K562 (cell line): ENCODE data around the gene WDPCP. TPM values are rescaled to one million over a fixed set of nuclear protein-coding genes. Genes with fewer than 3 reads are reported as not detected.

Experiments used
- ATAC-seq: fragments of 200-7000 bp; cut with Tn5 transposase; 3 replicates; pipeline ENCODE4 v1.9.1; 2020; ENCODE audit warnings: moderate library complexity
- BruUV-seq: library from RNA; stranded (reverse); fragments of 400-500 nt; replicated peaks from 2 replicates; lab custom pipeline; 2021; lab: Mats Ljungman, UMichigan
- CTCF ChIA-PET: fragments of 300-600 bp; formaldehyde crosslinking; extraction: SDS; loops from one replicate; lab custom pipeline; 2021; ENCODE audit warnings: low intra/inter-chr PET ratio; lab: Yijun Ruan, JAX
- POLR2A ChIA-PET: fragments of 300-600, 350-650 bp; sonication (Branson Sonifier 250); formaldehyde crosslinking; extraction: SDS; loops from one replicate; lab custom pipeline; 2021; ENCODE audit warnings: antibody characterized with exemption, inconsistent platforms; lab: Yijun Ruan, JAX
- DNase-seq, 4 experiments: peaks; one replicate each; pipeline versions ENCODE4 v3.0.0 to v3.0.0-alpha.2; 2011 to 2018; ENCODE audit warnings: low spot score in 3 of 4, mixed read lengths in 3 of 4; ENCODE audit errors: extremely low read depth in 1 of 4
- FAIRE-seq: peaks from 2 replicates; lab custom pipeline; 2011; peaks lifted over from hg19 to GRCh38; lab: Jason Lieb, UNC
- H2AFZ ChIP-seq: 2 replicates; pipeline ENCODE4 v1.6.0; 2011; ENCODE audit warnings: low read depth, low read length, control low read depth, inconsistent platforms
- H3K27ac ChIP-seq: fragments of 200-600 bp; 3 replicates; pipeline ENCODE4 v1.8.0; 2011; ENCODE audit warnings: low read depth, mild to moderate bottlenecking, control low read depth, inconsistent platforms, low read length, moderate library complexity, mixed read lengths; ENCODE audit errors: extremely low read depth
- H3K27me3 ChIP-seq, 2 experiments: fragments of 300-600 bp in 1 of 2; 2 replicates in 1 of 2; 3 replicates in 1 of 2; pipeline versions ENCODE4 v1.6.0 to v1.8.0; 2011; ENCODE audit warnings: inconsistent platforms in 2 of 2, low read length in 2 of 2, mild to moderate bottlenecking in 1 of 2, mixed read lengths in 1 of 2, moderate library complexity in 1 of 2; ENCODE audit not compliant: control insufficient read depth in 2 of 2, insufficient read depth in 2 of 2
- H3K36me3 ChIP-seq: fragments of 300-600 bp; 3 replicates; pipeline ENCODE4 v1.8.0; 2011; ENCODE audit warnings: mild to moderate bottlenecking, low read length, inconsistent platforms; ENCODE audit not compliant: control insufficient read depth, insufficient read depth
- H3K4me1 ChIP-seq, 2 experiments: fragments of 200-600 bp in 1 of 2; replicated peaks in 1 of 2; 2 replicates in 1 of 2; 3 replicates in 1 of 2; pipeline versions ENCODE4 v1.5.1 to v1.8.0; 2011; ENCODE audit warnings: inconsistent platforms in 2 of 2, low read length in 2 of 2, mild to moderate bottlenecking in 1 of 2, mixed read lengths in 1 of 2, moderate library complexity in 1 of 2; ENCODE audit not compliant: control insufficient read depth in 2 of 2, insufficient read depth in 2 of 2
- H3K4me2 ChIP-seq: 2 replicates; pipeline ENCODE4 v1.6.1; 2011; ENCODE audit warnings: low read length, control low read depth, inconsistent platforms, mixed read lengths; ENCODE audit not compliant: insufficient read depth
- H3K4me3 ChIP-seq: fragments of 200-600 bp; sonication (generic), shearing (Covaris generic); 2 replicates; pipeline ENCODE4 v1.5.1; 2016; ENCODE audit warnings: control low read depth, inconsistent platforms
- H3K79me2 ChIP-seq: fragments of 200-600 bp; 3 replicates; pipeline ENCODE4 v1.8.0; 2011; ENCODE audit warnings: low read length, inconsistent platforms; ENCODE audit not compliant: control insufficient read depth, insufficient read depth
- H3K9ac ChIP-seq, 2 experiments: 2 replicates each; pipeline versions ENCODE4 v1.6.0 to v1.6.1; 2011; ENCODE audit warnings: low read depth in 2 of 2, low read length in 2 of 2, control low read depth in 1 of 2, inconsistent platforms in 1 of 2, mild to moderate bottlenecking in 1 of 2, mixed read lengths in 1 of 2; ENCODE audit not compliant: insufficient read depth in 1 of 2
- H3K9me1 ChIP-seq: one replicate; pipeline ENCODE4 v1.6.0; 2011; ENCODE audit warnings: inconsistent platforms, mild to moderate bottlenecking, low read length, moderate library complexity; ENCODE audit not compliant: control insufficient read depth, insufficient read depth
- H3K9me3 ChIP-seq: replicated peaks from 2 replicates; pipeline ENCODE4 v1.5.1; 2011; ENCODE audit warnings: low read depth, low read length, inconsistent platforms; ENCODE audit not compliant: control insufficient read depth, insufficient read depth
- H4K20me1 ChIP-seq: replicated peaks from 2 replicates; pipeline ENCODE4 v1.6.1; 2011; ENCODE audit warnings: low read length, inconsistent platforms, mixed read lengths; ENCODE audit not compliant: control insufficient read depth, insufficient read depth
- CBFA2T3 ChIP-seq: fragments of 450-650 bp; IDR thresholded peaks from 2 replicates; pipeline ENCODE4 v1.6.1; 2017
- CREB1 ChIP-seq, 2 experiments: sonication (generic) in 1 of 2; formaldehyde crosslinking in 1 of 2; IDR thresholded peaks; 2 replicates each; pipeline versions ENCODE4 v1.6.1 to v1.8.0; 2012 to 2022; ENCODE audit warnings: inconsistent platforms in 1 of 2, mild to moderate bottlenecking in 1 of 2, missing genetic modification reagents in 1 of 2, moderate library complexity in 1 of 2
- FUS ChIP-seq: fragments of 200-400 bp; formaldehyde crosslinking; optimal IDR thresholded peaks from 2 replicates; pipeline ENCODE3; 2017; ENCODE audit warnings: low read depth, low read length
- KLF13 ChIP-seq: fragments of 450-650 bp; IDR thresholded peaks from 2 replicates; pipeline ENCODE4 v1.6.1; 2016; ENCODE audit warnings: missing genetic modification characterization, low read depth, mild to moderate bottlenecking, missing compliant biosample characterization, moderate library complexity, borderline replicate concordance
- MTF1 ChIP-seq: fragments of 250-450 bp; sonication (Bioruptor Pico); IDR thresholded peaks from 2 replicates; pipeline ENCODE4 v1.9.0; 2021; ENCODE audit warnings: moderate library complexity, mild to moderate bottlenecking, inconsistent platforms, borderline replicate concordance
- NR2C1 ChIP-seq, 2 experiments: fragments of 450-650 bp; IDR thresholded peaks; 2 replicates each; pipeline ENCODE4 v1.6.1; 2017; ENCODE audit warnings: mild to moderate bottlenecking in 2 of 2, antibody characterized with exemption in 1 of 2, inconsistent platforms in 1 of 2, missing compliant biosample characterization in 1 of 2, missing genetic modification characterization in 1 of 2
- POLR2H ChIP-seq: IDR thresholded peaks from 2 replicates; pipeline ENCODE4 v1.6.1; 2016; ENCODE audit warnings: missing genetic modification characterization, low read depth, mild to moderate bottlenecking, control low read depth, missing compliant biosample characterization, moderate library complexity
- PRPF4 ChIP-seq: fragments of 200-400 bp; formaldehyde crosslinking; IDR thresholded peaks from one replicate; pipeline ENCODE4 v1.6.1; 2017; ENCODE audit warnings: low read length, low read depth, mild to moderate bottlenecking; ENCODE audit not compliant: insufficient read depth, poor library complexity, severe bottlenecking
- RBM22 ChIP-seq: fragments of 200-400 bp; formaldehyde crosslinking; IDR thresholded peaks from 2 replicates; pipeline ENCODE4 v1.6.1; 2018; ENCODE audit warnings: low read length, low read depth; ENCODE audit not compliant: poor library complexity, severe bottlenecking
- SIN3B ChIP-seq: fragments of 450-650 bp; IDR thresholded peaks from 2 replicates; pipeline ENCODE4 v1.6.1; 2017; ENCODE audit warnings: low read depth, mild to moderate bottlenecking, moderate library complexity
- ZC3H8 ChIP-seq: fragments of 450-650 bp; IDR thresholded peaks from 2 replicates; pipeline ENCODE4 v1.6.1; 2017
- ZSCAN32 ChIP-seq: fragments of 450-650 bp; formaldehyde crosslinking; IDR thresholded peaks from 2 replicates; pipeline ENCODE4 v1.4.0; 2020; ENCODE audit warnings: mild to moderate bottlenecking, moderate library complexity
- WGBS: fragments of 100-300 bp; shearing (Covaris generic); methylation state at CpG from one replicate; pipeline ENCODE4 v1.1.6; 2016; ENCODE audit warnings: low coverage, mixed read lengths; ENCODE audit not compliant: insufficient coverage; ENCODE audit errors: missing lambda C conversion rate; 5-methylcytosine and 5-hydroxymethylcytosine counted together
- in situ Hi-C: fragments of 300-500 bp; cut with MboI; formaldehyde crosslinking; loops from 4 replicates; pipeline ENCODE4 v1.15.0; 2018; ENCODE audit warnings: inconsistent platforms, mixed read lengths
- intact Hi-C: fragments of 100-400 bp; cut with micrococcal nuclease; formaldehyde crosslinking; loops from 2 replicates; pipeline ENCODE4 v1.14.2; 2022
- polyA plus RNA-seq, 8 experiments: library from polyadenylated mRNA; depleted of rRNA in 4 of 8; stranded (reverse) in 5 of 8; unstranded in 3 of 8; fragments of >200 nt; fragmentation: Nextera tagmentation in 2 of 8; fragmentation: Illumina TruSeq in 1 of 8; extraction: Ambion mirVana in 2 of 8; extraction: Trizol in 1 of 8; gene quantifications; 2 replicates each; pipeline versions ENCODE4 v1.2.1 to v1.2.3, GENCODE V29; 2011 to 2014; ENCODE audit warnings: inconsistent platforms in 1 of 8, missing spikeins in 1 of 8
- total RNA-seq, 7 experiments: library from RNA; depleted of rRNA in 6 of 7; stranded (reverse); fragments of >200 nt in 6 of 7; fragmentation: Illumina TruSeq in 2 of 7; extraction: Trizol in 2 of 7; gene quantifications; 2 replicates each; pipeline versions ENCODE4 v1.2.1 to v1.2.3, GENCODE V29; 2011 to 2021; ENCODE audit warnings: low replicate concordance in 1 of 7
- TF ChIP-seq, protein P1 (sequence below), 2 experiments: fragments of 200-800 bp in 1 of 2; sonication (Bioruptor generic) in 1 of 2; sonication (generic) in 1 of 2; formaldehyde crosslinking in 1 of 2; IDR thresholded peaks in 1 of 2; conservative IDR thresholded peaks in 1 of 2; 2 replicates each; pipeline versions ENCODE4 v1.5.0 to v1.6.1; 2016 to 2020; ENCODE audit warnings: missing compliant biosample characterization in 1 of 2, missing genetic modification characterization in 1 of 2, missing genetic modification reagents in 1 of 2
- TF ChIP-seq, protein P2 (sequence below), 3 experiments: IDR thresholded peaks in 2 of 3; conservative IDR thresholded peaks in 1 of 3; 2 replicates each; pipeline ENCODE4 v1.5.1; 2011 to 2012; ENCODE audit warnings: low read length in 3 of 3, mild to moderate bottlenecking in 3 of 3, control low read depth in 2 of 3, improper control_type of control experiment in 1 of 3, inconsistent platforms in 1 of 3, low read depth in 1 of 3, mixed read lengths in 1 of 3, moderate library complexity in 1 of 3; ENCODE audit not compliant: insufficient read depth in 2 of 3

The WDPCP gene
- total and polyA plus RNA-seq, 9 of the 15 experiments (the other 6 are each of a cell fraction or from before 2014, with no cell fraction given), result 1.4 to 6.4 (median 5.5) TPM

DNA sequence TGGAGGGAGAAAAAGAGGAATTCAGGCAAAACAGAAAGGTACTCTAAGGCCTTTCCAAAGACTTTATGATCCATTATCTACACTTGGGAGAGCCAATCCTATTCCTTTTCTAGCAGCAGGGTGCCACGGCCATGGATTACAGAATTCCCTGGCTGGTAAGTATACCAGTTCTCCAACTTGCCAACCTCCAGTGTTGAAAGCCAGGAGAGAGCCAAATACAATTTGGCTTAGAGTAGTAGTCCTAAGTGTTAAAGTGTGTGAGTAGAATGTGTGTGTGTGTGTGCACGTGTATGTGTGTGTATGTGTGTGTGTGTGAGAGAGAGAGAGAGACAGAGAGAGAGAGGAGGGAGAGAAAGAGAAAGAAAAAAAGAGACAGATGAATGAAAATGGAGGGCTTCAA is 43.3 kb downstream of the WDPCP start (continued):
- TF ChIP-seq SIN3B (no peak), CREB1 (IDR thresholded peaks at IDR 0.05) (no peak), CREB1 (CRISPR knock-in tag; IDR thresholded peaks at IDR 0.05) (no peak), MTF1 (CRISPR knock-in tag) (no peak), PRPF4 (no peak), FUS (no peak), RBM22 (no peak)

DNA sequence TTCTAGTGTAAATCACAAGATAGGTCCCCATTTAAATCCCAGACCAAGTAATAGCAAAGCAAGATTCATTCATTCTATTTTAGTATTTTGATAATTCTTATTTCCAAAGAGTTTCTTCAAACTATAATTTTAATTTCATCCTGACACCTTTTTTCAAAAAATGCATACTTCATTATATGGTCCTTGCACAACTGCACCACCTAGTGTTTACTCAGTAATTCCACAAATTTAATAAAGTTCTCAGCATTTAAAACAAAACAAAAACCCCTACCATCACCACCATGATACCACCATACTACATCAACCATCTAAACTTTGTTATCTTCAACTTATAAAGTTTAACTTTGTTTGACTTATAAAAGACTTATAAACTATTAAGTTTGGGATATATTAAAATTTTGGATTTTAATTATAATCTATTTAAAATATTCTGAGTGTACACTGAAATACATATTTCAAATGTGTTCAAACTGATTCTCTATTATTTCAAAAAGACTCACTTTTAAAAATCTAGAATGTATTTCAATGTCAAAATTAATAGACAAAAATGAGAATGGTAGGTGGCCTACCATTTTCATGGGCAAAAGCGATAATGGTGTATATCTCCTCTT is 44.2 kb downstream of the WDPCP start:
- intact Hi-C loops, result loop anchor here (10.0 kb wide), 1 partner anchor 469 kb away; no protein-coding TSS in a partner anchor
- in situ Hi-C loops, result no loop called here
- POLR2A ChIA-PET, result no interaction called here
- Histone ChIP-seq H3K79me2 (no peaks in the 10 kb centered on the region), H2AFZ (no peak overlapping the region), H4K20me1 (no peaks in the 10 kb centered on the region), H3K4me2 (no peak overlapping the region), H3K36me3 (no peaks in the 10 kb centered on the region), H3K9ac (no peak overlapping the region), H3K9me3 (no peaks in the 10 kb centered on the region), H3K9me1 (no peaks in the 10 kb centered on the region), H3K4me1 (no peaks in the 10 kb centered on the region), H3K4me3 (no peak overlapping the region), H3K27me3 (no peaks in the 10 kb centered on the region), H3K27ac (no peak overlapping the region)
- CTCF ChIA-PET, result no interaction called here
- peak; percentile 49 for FAIRE-seq
- BruUV-seq, result no TSS peak
- ATAC-seq, result peak; percentile 44; the same call in 1 of the 3 replicates
- WGBS, result 88% methylated on average over 1 of the region's 1 CpG
- peak in 2 of 4 experiments; percentile 14 to 21 for DNase-seq
- TF ChIP-seq CBFA2T3, result no peak
- TF ChIP-seq, protein P1, sequence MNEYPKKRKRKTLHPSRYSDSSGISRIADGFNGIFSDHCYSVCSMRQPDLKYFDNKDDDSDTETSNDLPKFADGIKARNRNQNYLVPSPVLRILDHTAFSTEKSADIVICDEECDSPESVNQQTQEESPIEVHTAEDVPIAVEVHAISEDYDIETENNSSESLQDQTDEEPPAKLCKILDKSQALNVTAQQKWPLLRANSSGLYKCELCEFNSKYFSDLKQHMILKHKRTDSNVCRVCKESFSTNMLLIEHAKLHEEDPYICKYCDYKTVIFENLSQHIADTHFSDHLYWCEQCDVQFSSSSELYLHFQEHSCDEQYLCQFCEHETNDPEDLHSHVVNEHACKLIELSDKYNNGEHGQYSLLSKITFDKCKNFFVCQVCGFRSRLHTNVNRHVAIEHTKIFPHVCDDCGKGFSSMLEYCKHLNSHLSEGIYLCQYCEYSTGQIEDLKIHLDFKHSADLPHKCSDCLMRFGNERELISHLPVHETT (CRISPR knock-in tag; conservative IDR thresholded peaks at IDR 0.05 in 1 of 2, IDR thresholded peaks at IDR 0.05 in 1 of 2), result no peak
- TF ChIP-seq ZC3H8, result no peak
- no peak for TF ChIP-seq POLR2H (tag)
- no peak for TF ChIP-seq NR2C1 (IDR thresholded peaks at IDR 0.05)
- no peak for TF ChIP-seq NR2C1 (tag; IDR thresholded peaks at IDR 0.05)
- no peak for TF ChIP-seq KLF13 (tag)
- TF ChIP-seq, protein P2, sequence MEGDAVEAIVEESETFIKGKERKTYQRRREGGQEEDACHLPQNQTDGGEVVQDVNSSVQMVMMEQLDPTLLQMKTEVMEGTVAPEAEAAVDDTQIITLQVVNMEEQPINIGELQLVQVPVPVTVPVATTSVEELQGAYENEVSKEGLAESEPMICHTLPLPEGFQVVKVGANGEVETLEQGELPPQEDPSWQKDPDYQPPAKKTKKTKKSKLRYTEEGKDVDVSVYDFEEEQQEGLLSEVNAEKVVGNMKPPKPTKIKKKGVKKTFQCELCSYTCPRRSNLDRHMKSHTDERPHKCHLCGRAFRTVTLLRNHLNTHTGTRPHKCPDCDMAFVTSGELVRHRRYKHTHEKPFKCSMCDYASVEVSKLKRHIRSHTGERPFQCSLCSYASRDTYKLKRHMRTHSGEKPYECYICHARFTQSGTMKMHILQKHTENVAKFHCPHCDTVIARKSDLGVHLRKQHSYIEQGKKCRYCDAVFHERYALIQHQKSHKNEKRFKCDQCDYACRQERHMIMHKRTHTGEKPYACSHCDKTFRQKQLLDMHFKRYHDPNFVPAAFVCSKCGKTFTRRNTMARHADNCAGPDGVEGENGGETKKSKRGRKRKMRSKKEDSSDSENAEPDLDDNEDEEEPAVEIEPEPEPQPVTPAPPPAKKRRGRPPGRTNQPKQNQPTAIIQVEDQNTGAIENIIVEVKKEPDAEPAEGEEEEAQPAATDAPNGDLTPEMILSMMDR (IDR thresholded peaks at IDR 0.05 in 2 of 3, conservative IDR thresholded peaks at IDR 0.05 in 1 of 3; ENCODE audit: insufficient read depth in 2 of 3, low read depth in 1 of 3, low read length in 3 of 3), result peak in 2 of 3 experiments; percentile 26 to 66; a peak in 3 of 6 replicates
- TF ChIP-seq ZSCAN32 (CRISPR knock-in tag), result no peak
